ENCODE results near the gene FOXP1.

The FOXP1 gene

GRCh38 chr3:71110385-71111222 is 472.9 kb downstream of the FOXP1 start:
- no peak for DNase-seq

- no peak for DNase-seq
These were observed 473.6 kb downstream of the FOXP1 start for GRCh38 chr3:71109977-71110285.

GRCh38 chr3:71109241-71109976 is 474.1 kb downstream of the FOXP1 start:
- no peak for DNase-seq

GRCh38 chr3:71107926-71108325 is 475.6 kb downstream of the FOXP1 start:
- DNase-seq: no peak

- DNase-seq: no peak
These were observed 478.6 kb downstream of the FOXP1 start for GRCh38 chr3:71104976-71105375.

- no peak for DNase-seq
These were observed 479.0 kb downstream of the FOXP1 start for GRCh38 chr3:71104556-71104955.

- no peak for DNase-seq
These were observed 479.4 kb downstream of the FOXP1 start for GRCh38 chr3:71104121-71104541.

GRCh38 chr3:71103430-71103921 is 480.1 kb downstream of the FOXP1 start:
- no peak for DNase-seq

GRCh38 chr3:71102111-71102983 is 481.2 kb downstream of the FOXP1 start:
- DNase-seq: no peak

GRCh38 chr3:71101626-71102025 is 481.9 kb downstream of the FOXP1 start:
- DNase-seq: no peak

- DNase-seq: no peak
These were observed 482.5 kb downstream of the FOXP1 start for GRCh38 chr3:71101014-71101413.

- no peak for DNase-seq
These were observed 483.4 kb downstream of the FOXP1 start for GRCh38 chr3:71099997-71100719.

- DNase-seq: no peak
These were observed 486.0 kb downstream of the FOXP1 start for GRCh38 chr3:71097557-71097956.

GRCh38 chr3:71095511-71096291 is 487.8 kb downstream of the FOXP1 start:
- DNase-seq: no peak

GRCh38 chr3:71094658-71095209 is 488.8 kb downstream of the FOXP1 start:
- no peak for DNase-seq

- no peak for DNase-seq
These were observed 490.9 kb downstream of the FOXP1 start for GRCh38 chr3:71092665-71093064.

GRCh38 chr3:71090207-71090606 is 493.3 kb downstream of the FOXP1 start:
- no peak for DNase-seq

- no peak for DNase-seq
These were observed 494.2 kb downstream of the FOXP1 start for GRCh38 chr3:71089271-71089847.

- DNase-seq: no peak
These were observed 494.8 kb downstream of the FOXP1 start for GRCh38 chr3:71088742-71089141.

- DNase-seq: no peak
These were observed 495.4 kb downstream of the FOXP1 start for GRCh38 chr3:71088019-71088708.

All from NCI-H526 treated with DMSO at 0.1 percent for 48 hours (cell line).